Measurements from ENCODE around the gene CUL4A.

DNA sequence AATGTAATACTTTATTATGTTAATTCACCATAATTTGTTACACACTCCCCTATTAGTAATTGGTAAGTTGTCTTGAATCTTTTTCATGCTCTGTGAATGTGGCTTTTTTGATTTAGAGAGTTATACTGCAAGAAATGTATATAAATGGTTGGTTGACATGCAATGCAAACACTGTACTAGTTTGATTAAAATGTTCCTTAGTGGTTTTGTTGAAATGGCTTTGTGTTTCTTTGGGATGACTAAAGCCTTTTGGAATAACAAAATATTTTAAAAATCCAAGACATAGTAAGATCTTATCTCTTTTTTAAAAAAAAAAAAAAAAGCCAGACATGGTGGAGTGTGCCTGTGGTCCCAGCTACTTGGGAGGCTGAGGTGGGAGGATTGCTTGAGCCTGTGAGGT, 98.1 kb downstream of the CUL4A start:
- TF ChIP-seq, protein P1, sequence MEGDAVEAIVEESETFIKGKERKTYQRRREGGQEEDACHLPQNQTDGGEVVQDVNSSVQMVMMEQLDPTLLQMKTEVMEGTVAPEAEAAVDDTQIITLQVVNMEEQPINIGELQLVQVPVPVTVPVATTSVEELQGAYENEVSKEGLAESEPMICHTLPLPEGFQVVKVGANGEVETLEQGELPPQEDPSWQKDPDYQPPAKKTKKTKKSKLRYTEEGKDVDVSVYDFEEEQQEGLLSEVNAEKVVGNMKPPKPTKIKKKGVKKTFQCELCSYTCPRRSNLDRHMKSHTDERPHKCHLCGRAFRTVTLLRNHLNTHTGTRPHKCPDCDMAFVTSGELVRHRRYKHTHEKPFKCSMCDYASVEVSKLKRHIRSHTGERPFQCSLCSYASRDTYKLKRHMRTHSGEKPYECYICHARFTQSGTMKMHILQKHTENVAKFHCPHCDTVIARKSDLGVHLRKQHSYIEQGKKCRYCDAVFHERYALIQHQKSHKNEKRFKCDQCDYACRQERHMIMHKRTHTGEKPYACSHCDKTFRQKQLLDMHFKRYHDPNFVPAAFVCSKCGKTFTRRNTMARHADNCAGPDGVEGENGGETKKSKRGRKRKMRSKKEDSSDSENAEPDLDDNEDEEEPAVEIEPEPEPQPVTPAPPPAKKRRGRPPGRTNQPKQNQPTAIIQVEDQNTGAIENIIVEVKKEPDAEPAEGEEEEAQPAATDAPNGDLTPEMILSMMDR (IDR thresholded peaks at IDR 0.05), result no peak
- TF ChIP-seq GABPA (IDR thresholded peaks at IDR 0.05; ENCODE audit: low read depth) (no peak), EZH2phosphoT487 (IDR thresholded peaks at IDR 0.05; ENCODE audit: borderline replicate concordance, low read depth) (no peak), YY1 (IDR thresholded peaks at IDR 0.05; ENCODE audit: low read depth) (no peak), RFX5 (IDR thresholded peaks at IDR 0.05; ENCODE audit: low read length) (no peak), POLR2AphosphoS5 (IDR thresholded peaks at IDR 0.05; ENCODE audit: low read depth, low read length) (no peak), TAF1 (IDR thresholded peaks at IDR 0.05; ENCODE audit: borderline replicate concordance, low read depth, low read length) (no peak), TCF12 (IDR thresholded peaks at IDR 0.05) (no peak), CHD2 (IDR thresholded peaks at IDR 0.05; ENCODE audit: low read length, partially characterized antibody) (no peak)
- TF ChIP-seq, protein P2, sequence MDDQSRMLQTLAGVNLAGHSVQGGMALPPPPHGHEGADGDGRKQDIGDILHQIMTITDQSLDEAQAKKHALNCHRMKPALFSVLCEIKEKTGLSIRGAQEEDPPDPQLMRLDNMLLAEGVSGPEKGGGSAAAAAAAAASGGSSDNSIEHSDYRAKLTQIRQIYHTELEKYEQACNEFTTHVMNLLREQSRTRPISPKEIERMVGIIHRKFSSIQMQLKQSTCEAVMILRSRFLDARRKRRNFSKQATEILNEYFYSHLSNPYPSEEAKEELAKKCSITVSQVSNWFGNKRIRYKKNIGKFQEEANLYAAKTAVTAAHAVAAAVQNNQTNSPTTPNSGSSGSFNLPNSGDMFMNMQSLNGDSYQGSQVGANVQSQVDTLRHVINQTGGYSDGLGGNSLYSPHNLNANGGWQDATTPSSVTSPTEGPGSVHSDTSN (IDR thresholded peaks at IDR 0.05), result no peak
- TF ChIP-seq, protein P3, sequence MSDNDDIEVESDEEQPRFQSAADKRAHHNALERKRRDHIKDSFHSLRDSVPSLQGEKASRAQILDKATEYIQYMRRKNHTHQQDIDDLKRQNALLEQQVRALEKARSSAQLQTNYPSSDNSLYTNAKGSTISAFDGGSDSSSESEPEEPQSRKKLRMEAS (IDR thresholded peaks at IDR 0.05; ENCODE audit: low read depth), result no peak
- TF ChIP-seq, protein P4, sequence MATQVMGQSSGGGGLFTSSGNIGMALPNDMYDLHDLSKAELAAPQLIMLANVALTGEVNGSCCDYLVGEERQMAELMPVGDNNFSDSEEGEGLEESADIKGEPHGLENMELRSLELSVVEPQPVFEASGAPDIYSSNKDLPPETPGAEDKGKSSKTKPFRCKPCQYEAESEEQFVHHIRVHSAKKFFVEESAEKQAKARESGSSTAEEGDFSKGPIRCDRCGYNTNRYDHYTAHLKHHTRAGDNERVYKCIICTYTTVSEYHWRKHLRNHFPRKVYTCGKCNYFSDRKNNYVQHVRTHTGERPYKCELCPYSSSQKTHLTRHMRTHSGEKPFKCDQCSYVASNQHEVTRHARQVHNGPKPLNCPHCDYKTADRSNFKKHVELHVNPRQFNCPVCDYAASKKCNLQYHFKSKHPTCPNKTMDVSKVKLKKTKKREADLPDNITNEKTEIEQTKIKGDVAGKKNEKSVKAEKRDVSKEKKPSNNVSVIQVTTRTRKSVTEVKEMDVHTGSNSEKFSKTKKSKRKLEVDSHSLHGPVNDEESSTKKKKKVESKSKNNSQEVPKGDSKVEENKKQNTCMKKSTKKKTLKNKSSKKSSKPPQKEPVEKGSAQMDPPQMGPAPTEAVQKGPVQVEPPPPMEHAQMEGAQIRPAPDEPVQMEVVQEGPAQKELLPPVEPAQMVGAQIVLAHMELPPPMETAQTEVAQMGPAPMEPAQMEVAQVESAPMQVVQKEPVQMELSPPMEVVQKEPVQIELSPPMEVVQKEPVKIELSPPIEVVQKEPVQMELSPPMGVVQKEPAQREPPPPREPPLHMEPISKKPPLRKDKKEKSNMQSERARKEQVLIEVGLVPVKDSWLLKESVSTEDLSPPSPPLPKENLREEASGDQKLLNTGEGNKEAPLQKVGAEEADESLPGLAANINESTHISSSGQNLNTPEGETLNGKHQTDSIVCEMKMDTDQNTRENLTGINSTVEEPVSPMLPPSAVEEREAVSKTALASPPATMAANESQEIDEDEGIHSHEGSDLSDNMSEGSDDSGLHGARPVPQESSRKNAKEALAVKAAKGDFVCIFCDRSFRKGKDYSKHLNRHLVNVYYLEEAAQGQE (IDR thresholded peaks at IDR 0.05; ENCODE audit: low read depth, low read length), result no peak
- TF ChIP-seq, protein P5, sequence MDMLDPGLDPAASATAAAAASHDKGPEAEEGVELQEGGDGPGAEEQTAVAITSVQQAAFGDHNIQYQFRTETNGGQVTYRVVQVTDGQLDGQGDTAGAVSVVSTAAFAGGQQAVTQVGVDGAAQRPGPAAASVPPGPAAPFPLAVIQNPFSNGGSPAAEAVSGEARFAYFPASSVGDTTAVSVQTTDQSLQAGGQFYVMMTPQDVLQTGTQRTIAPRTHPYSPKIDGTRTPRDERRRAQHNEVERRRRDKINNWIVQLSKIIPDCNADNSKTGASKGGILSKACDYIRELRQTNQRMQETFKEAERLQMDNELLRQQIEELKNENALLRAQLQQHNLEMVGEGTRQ (IDR thresholded peaks at IDR 0.05; ENCODE audit: borderline replicate concordance, low read depth, low read length), result no peak
- TF ChIP-seq, protein P6, sequence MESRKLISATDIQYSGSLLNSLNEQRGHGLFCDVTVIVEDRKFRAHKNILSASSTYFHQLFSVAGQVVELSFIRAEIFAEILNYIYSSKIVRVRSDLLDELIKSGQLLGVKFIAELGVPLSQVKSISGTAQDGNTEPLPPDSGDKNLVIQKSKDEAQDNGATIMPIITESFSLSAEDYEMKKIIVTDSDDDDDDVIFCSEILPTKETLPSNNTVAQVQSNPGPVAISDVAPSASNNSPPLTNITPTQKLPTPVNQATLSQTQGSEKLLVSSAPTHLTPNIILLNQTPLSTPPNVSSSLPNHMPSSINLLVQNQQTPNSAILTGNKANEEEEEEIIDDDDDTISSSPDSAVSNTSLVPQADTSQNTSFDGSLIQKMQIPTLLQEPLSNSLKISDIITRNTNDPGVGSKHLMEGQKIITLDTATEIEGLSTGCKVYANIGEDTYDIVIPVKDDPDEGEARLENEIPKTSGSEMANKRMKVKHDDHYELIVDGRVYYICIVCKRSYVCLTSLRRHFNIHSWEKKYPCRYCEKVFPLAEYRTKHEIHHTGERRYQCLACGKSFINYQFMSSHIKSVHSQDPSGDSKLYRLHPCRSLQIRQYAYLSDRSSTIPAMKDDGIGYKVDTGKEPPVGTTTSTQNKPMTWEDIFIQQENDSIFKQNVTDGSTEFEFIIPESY (IDR thresholded peaks at IDR 0.05; ENCODE audit: borderline replicate concordance, low read depth), result no peak
